Parathyroid adenoma (tissue), 2 donors: Measurements from ENCODE around the gene ARHGEF1.

ENCODE experiments used
- H2AFZ ChIP-seq: fragments of 300-600 bp; sonication (generic); one replicate; pipeline ENCODE4 v1.7.0; 2017; ENCODE audit warnings: antibody characterized with exemption, mild to moderate bottlenecking
- H3K27ac ChIP-seq: fragments of 300-600 bp; sonication (generic); one replicate; pipeline ENCODE4 v1.7.0; 2017
- H3K27me3 ChIP-seq: fragments of 300-600 bp; sonication (generic); one replicate; pipeline ENCODE4 v1.7.0; 2017; ENCODE audit warnings: low read length; ENCODE audit not compliant: control insufficient read depth, insufficient read depth
- H3K36me3 ChIP-seq: fragments of 300-600 bp; sonication (generic); one replicate; pipeline ENCODE4 v1.7.0; 2017; ENCODE audit warnings: low read length; ENCODE audit not compliant: control insufficient read depth, insufficient read depth
- H3K4me1 ChIP-seq: fragments of 300-600 bp; sonication (generic); one replicate; pipeline ENCODE4 v1.7.0; 2017; ENCODE audit warnings: control low read depth
- H3K4me2 ChIP-seq: fragments of 300-600 bp; sonication (generic); one replicate; pipeline ENCODE4 v1.7.0; 2017; ENCODE audit warnings: low read length
- H3K4me3 ChIP-seq: fragments of 300-600 bp; sonication (generic); one replicate; pipeline ENCODE4 v1.7.0; 2017; ENCODE audit warnings: low read depth, low read length
- H3K79me2 ChIP-seq: fragments of 300-600 bp; sonication (generic); one replicate; pipeline ENCODE4 v1.7.0; 2017; ENCODE audit warnings: control low read depth
- H3K9ac ChIP-seq: fragments of 300-600 bp; sonication (generic); one replicate; pipeline ENCODE4 v1.7.0; 2017; ENCODE audit warnings: mild to moderate bottlenecking
- H3K9me3 ChIP-seq: fragments of 300-600 bp; sonication (generic); one replicate; pipeline ENCODE4 v1.7.0; 2017; ENCODE audit warnings: low read length; ENCODE audit not compliant: control insufficient read depth
- TF ChIP-seq, protein P1 (sequence below): fragments of 300-600 bp; sonication (generic); IDR thresholded peaks from one replicate; pipeline ENCODE4 v1.7.0; 2017; ENCODE audit warnings: antibody characterized with exemption, mild to moderate bottlenecking
- donor health status: primary hyperparathyroidism.

The ARHGEF1 gene

DNA sequence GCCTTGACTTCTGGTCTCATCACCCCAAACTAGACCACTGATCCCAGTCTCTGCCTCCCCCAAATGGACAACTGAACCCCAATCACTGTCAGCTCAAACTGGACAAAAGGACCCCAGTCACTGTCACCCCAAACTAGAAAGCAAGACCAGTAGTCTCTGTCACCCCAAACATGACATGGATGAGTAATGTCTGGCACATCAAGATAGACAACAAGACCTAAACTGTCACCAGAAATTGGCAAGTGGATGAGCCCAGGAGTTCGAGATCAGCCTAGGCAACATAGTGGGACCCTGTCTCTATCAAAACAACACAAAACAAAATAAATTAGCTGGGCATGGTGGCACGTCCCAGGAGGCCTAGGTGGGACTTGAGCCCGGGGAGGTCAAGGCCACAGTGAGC is 64.1 kb downstream of the ARHGEF1 start:
- TF ChIP-seq, protein P1, sequence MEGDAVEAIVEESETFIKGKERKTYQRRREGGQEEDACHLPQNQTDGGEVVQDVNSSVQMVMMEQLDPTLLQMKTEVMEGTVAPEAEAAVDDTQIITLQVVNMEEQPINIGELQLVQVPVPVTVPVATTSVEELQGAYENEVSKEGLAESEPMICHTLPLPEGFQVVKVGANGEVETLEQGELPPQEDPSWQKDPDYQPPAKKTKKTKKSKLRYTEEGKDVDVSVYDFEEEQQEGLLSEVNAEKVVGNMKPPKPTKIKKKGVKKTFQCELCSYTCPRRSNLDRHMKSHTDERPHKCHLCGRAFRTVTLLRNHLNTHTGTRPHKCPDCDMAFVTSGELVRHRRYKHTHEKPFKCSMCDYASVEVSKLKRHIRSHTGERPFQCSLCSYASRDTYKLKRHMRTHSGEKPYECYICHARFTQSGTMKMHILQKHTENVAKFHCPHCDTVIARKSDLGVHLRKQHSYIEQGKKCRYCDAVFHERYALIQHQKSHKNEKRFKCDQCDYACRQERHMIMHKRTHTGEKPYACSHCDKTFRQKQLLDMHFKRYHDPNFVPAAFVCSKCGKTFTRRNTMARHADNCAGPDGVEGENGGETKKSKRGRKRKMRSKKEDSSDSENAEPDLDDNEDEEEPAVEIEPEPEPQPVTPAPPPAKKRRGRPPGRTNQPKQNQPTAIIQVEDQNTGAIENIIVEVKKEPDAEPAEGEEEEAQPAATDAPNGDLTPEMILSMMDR = no peak
- H3K79me2 ChIP-seq = no peaks in the 10 kb centered on the region
- H3K4me3 ChIP-seq = no peak overlapping the region
- no peaks in the 10 kb centered on the region for H3K27me3 ChIP-seq
- no peaks in the 10 kb centered on the region for H3K36me3 ChIP-seq
- H3K9me3 ChIP-seq = no peaks in the 10 kb centered on the region
- H3K27ac ChIP-seq = no peak overlapping the region
- no peak overlapping the region for H3K4me2 ChIP-seq
- no peak overlapping the region for H2AFZ ChIP-seq
- H3K4me1 ChIP-seq = no peaks in the 10 kb centered on the region
- no peak overlapping the region for H3K9ac ChIP-seq

DNA sequence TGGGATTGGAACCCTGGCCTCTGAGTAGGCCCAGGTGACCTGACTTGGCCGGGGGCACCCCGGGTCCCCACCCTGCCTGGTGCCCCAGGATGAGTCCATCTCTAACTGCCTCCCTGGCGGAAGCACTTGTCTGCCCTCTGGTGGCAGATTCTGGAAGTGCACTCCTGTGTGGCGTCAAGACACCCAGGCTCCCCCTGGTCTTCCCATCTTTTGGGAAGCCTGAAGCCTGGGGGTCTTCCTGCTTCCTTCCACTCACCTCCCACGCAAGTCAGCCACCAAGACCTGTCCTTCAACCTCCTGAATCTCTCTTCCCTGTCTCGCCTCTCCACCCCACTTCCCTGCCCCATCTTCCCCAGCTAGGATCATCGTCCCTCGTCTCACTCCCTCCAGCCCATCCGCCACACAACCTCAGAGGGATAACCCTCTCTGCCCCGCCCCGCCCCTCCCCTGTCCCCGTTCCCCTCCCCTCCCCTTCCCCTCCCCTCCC is 68.7 kb downstream of the ARHGEF1 start:
- Histone ChIP-seq H3K27ac (no peak overlapping the region), H3K4me3 (no peak overlapping the region), H3K4me1 (no peaks in the 10 kb centered on the region), H3K9ac (no peak overlapping the region), H2AFZ (no peak overlapping the region), H3K79me2 (no peaks in the 10 kb centered on the region), H3K27me3 (no peaks in the 10 kb centered on the region), H3K4me2 (no peak overlapping the region), H3K9me3 (no peaks in the 10 kb centered on the region), H3K36me3 (no peaks in the 10 kb centered on the region)
- TF ChIP-seq, protein P1 = peak; percentile 99

DNA sequence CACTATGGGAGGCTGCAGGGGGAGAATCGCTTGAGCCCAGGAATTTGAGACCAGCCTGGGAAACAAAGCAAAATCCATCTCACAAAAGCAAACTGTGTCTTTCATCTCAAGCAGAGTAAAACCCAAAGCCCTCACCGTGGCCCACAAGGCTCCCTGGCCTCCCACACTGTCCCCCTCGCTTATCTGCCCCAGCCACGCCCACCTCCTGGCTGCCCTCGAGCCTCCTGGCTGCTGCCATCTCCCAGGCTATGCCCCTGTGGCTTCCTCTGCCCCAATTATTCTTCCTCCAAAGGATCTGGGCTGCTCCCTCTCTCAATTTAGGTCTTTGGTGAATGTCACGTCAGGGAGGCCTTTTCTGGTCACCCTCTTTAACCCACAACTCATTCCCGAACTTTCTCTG is 72.5 kb downstream of the ARHGEF1 start:
- TF ChIP-seq, protein P1 = no peak
- no peak overlapping the region for H3K4me3 ChIP-seq
- H3K4me1 ChIP-seq = peaks cover 9% of the 10 kb centered on the region
- H3K9ac ChIP-seq = no peak overlapping the region
- H3K27ac ChIP-seq = no peak overlapping the region
- H3K4me2 ChIP-seq = no peak overlapping the region
- no peaks in the 10 kb centered on the region for H3K79me2 ChIP-seq
- H3K9me3 ChIP-seq = no peaks in the 10 kb centered on the region
- H3K36me3 ChIP-seq = no peaks in the 10 kb centered on the region
- H2AFZ ChIP-seq = no peak overlapping the region
- H3K27me3 ChIP-seq = no peaks in the 10 kb centered on the region

DNA sequence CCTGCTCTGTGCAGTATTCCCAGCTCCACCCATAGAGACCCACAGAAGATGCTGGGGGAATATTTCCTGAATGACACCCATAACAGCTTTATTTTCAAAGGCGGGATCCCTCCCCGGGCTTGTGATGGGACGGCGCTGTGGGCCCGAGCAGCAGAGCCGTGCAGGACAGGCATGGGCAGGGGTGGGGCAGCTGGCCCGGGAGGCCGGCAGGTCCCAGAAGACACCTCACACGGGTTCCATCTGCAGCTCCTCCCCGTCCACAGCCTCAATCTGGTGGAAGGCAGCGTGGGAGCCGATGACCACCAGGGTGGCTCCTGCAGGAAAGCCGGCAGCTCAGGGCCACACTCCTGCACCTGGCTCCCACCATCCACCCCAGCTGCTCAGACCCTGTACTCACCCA is 73.6 kb downstream of the ARHGEF1 start:
- no peak overlapping the region for H3K9ac ChIP-seq
- TF ChIP-seq, protein P1 = no peak
- H3K36me3 ChIP-seq = no peaks in the 10 kb centered on the region

More for the DNA sequence above, 73.6 kb downstream of the ARHGEF1 start:
- peaks cover 9% of the 10 kb centered on the region for H3K4me1 ChIP-seq
- no peak overlapping the region for H3K27ac ChIP-seq
- H3K79me2 ChIP-seq = no peaks in the 10 kb centered on the region
- H3K4me3 ChIP-seq = no peak overlapping the region
- no peak overlapping the region for H2AFZ ChIP-seq
- no peaks in the 10 kb centered on the region for H3K9me3 ChIP-seq
- no peaks in the 10 kb centered on the region for H3K27me3 ChIP-seq
- H3K4me2 ChIP-seq = no peak overlapping the region
